HG03520 (cell line): Measurements from ENCODE around the gene SH2B2.
"Not testable (repeated sequence)": the region's sequence is repeated elsewhere in the genome, so short reads cannot be mapped to it uniquely, and the experiment has no call there.

Experiments used
- ATAC-seq: cut with Tn5 transposase; IDR thresholded peaks from one replicate; pipeline ENCODE4 v1.9.1; 2021; ENCODE audit warnings: mild to moderate bottlenecking, moderate library complexity; ENCODE audit not compliant: unreplicated experiment

SH2B2 gene

GRCh38 chr7:102327183-102327582 lies 40.5 kb downstream of the SH2B2 start:
- ATAC-seq: not testable (repeated sequence)

GRCh38 chr7:102328863-102329262 lies 42.2 kb downstream of the SH2B2 start:
- ATAC-seq: not testable (repeated sequence)

- ATAC-seq: not testable (repeated sequence)
Observed at GRCh38 chr7:102329366-102329765, 42.7 kb downstream of the SH2B2 start.

GRCh38 chr7:102330666-102331460 lies 44.2 kb downstream of the SH2B2 start:
- ATAC-seq: not testable (repeated sequence)

GRCh38 chr7:102335574-102335973 lies 48.9 kb downstream of the SH2B2 start:
- not testable (repeated sequence) for ATAC-seq

- ATAC-seq: not testable (repeated sequence)
Observed at GRCh38 chr7:102337002-102337401, 50.3 kb downstream of the SH2B2 start.

- not testable (repeated sequence) for ATAC-seq
Observed at GRCh38 chr7:102337420-102337819, 50.8 kb downstream of the SH2B2 start.

GRCh38 chr7:102340599-102341368 lies 54.1 kb downstream of the SH2B2 start:
- ATAC-seq: not testable (repeated sequence)

GRCh38 chr7:102346983-102347382 lies 60.3 kb downstream of the SH2B2 start:
- not testable (repeated sequence) for ATAC-seq

- ATAC-seq: not testable (repeated sequence)
Observed at GRCh38 chr7:102356344-102356743, 69.7 kb downstream of the SH2B2 start, which contains the start of gene SPDYE6. TSS of gene SPDYE6 (minus strand) at chr7:102356444. CDS start at chr7:102356023, 421 bp downstream.

- ATAC-seq: peak; percentile 97
Observed at GRCh38 chr7:102363549-102364393, 77.1 kb downstream of the SH2B2 start.

GRCh38 chr7:102364394-102364886 lies 77.8 kb downstream of the SH2B2 start:
- ATAC-seq: not testable (repeated sequence)

GRCh38 chr7:102365390-102365789 lies 78.7 kb downstream of the SH2B2 start:
- not testable (repeated sequence) for ATAC-seq

GRCh38 chr7:102370038-102370437 lies 83.4 kb downstream of the SH2B2 start:
- not testable (repeated sequence) for ATAC-seq
